AML-193 (cell line): ENCODE measurements around the gene CCL18.
"Not testable (repeated sequence)": the region's sequence is repeated elsewhere in the genome, so short reads cannot be mapped to it uniquely, and the experiment has no call there.

Experiments used
- DNase-seq, 2 experiments: peaks; one replicate each; lab custom pipeline; 2025; lab: John Stamatoyannopoulos, UW

Gene CCL18

GRCh38 chr17:36063786-36064541, at the start of gene CCL18:
TSS of gene CCL18 (plus strand) at chr17:36064272. CDS start at chr17:36064343, 71 bp downstream.
- DNase-seq = no peak

- DNase-seq = no peak
Observed at GRCh38 chr17:36014946-36015345, 49.1 kb upstream of the CCL18 start.

GRCh38 chr17:36015895-36016294, 48.2 kb upstream of the CCL18 start:
- not testable (repeated sequence) for DNase-seq

- DNase-seq = no peak
Observed at GRCh38 chr17:36016555-36016954, 47.5 kb upstream of the CCL18 start.

- DNase-seq = peak; percentile 67 to 76
Observed at GRCh38 chr17:36017799-36018198, 46.3 kb upstream of the CCL18 start, which contains the start of gene CCL23. TSS of gene CCL23 (minus strand) at chr17:36017972. CDS start at chr17:36017897, 75 bp downstream.

GRCh38 chr17:36019423-36019822, 44.6 kb upstream of the CCL18 start:
- DNase-seq = no peak

GRCh38 chr17:36024106-36024869, 39.8 kb upstream of the CCL18 start:
- DNase-seq = no peak

GRCh38 chr17:36027761-36028160, 36.3 kb upstream of the CCL18 start:
- DNase-seq = no peak

GRCh38 chr17:36030956-36031355, 33.1 kb upstream of the CCL18 start:
- no peak for DNase-seq

- DNase-seq = peak; percentile 17 to 22
Observed at GRCh38 chr17:36034127-36034526, 29.9 kb upstream of the CCL18 start.

GRCh38 chr17:36036235-36036634, 27.8 kb upstream of the CCL18 start:
- peak; percentile 58 to 60 for DNase-seq

- no peak for DNase-seq
Observed at GRCh38 chr17:36048066-36048465, 16.0 kb upstream of the CCL18 start.

- no peak for DNase-seq
Observed at GRCh38 chr17:36049643-36050042, 14.4 kb upstream of the CCL18 start.

GRCh38 chr17:36055171-36055570, 8.9 kb upstream of the CCL18 start:
- DNase-seq = no peak

- DNase-seq = no peak
Observed at GRCh38 chr17:36055921-36056520, 8.1 kb upstream of the CCL18 start.

- no peak for DNase-seq
Observed at GRCh38 chr17:36057911-36058310, 6.2 kb upstream of the CCL18 start.

- DNase-seq = no peak
Observed at GRCh38 chr17:36059406-36059805, 4.7 kb upstream of the CCL18 start.

- no peak for DNase-seq
Observed at GRCh38 chr17:36060816-36061215, 3.3 kb upstream of the CCL18 start.

- no peak for DNase-seq
Observed at GRCh38 chr17:36066365-36066985, 2.4 kb downstream of the CCL18 start.

- no peak for DNase-seq
Observed at GRCh38 chr17:36068524-36068923, 4.5 kb downstream of the CCL18 start.

- DNase-seq = no peak
Observed at GRCh38 chr17:36069136-36069535, 5.1 kb downstream of the CCL18 start.

- no peak for DNase-seq
Observed at GRCh38 chr17:36070427-36070826, 6.4 kb downstream of the CCL18 start.
